Sigmoid colon (tissue), 7 donors: ENCODE measurements around the gene PRICKLE2. TPM values are rescaled to one million over a fixed set of nuclear protein-coding genes. Genes with fewer than 3 reads are reported as not detected.

Experiments
- DNase-seq: peaks from one replicate; pipeline ENCODE4 v3.0.0-alpha.2; 2019
- H3K27ac ChIP-seq, 4 donors: fragments of 200-600 bp; sonication (generic); one replicate each; pipeline ENCODE4 v1.5.1; 2016 to 2019; ENCODE audit warnings: mild to moderate bottlenecking in 1 of 4
- H3K27me3 ChIP-seq, 3 donors: fragments of 200-600 bp; sonication (generic); one replicate each; pipeline ENCODE4 v1.5.1; 2019; ENCODE audit warnings: mild to moderate bottlenecking in 1 of 3
- H3K36me3 ChIP-seq, 4 donors: fragments of 200-600 bp; sonication (generic); one replicate each; pipeline ENCODE4 v1.5.1; 2016 to 2019
- H3K4me1 ChIP-seq, 4 donors: fragments of 200-600 bp; sonication (generic); one replicate each; pipeline ENCODE4 v1.5.1; 2017 to 2019
- H3K4me3 ChIP-seq, 4 donors: fragments of 200-600 bp; sonication (generic); one replicate each; pipeline ENCODE4 v1.5.1; 2017 to 2019; ENCODE audit warnings: mild to moderate bottlenecking in 2 of 4, moderate library complexity in 1 of 4
- H3K9me3 ChIP-seq, 4 donors: fragments of 200-600 bp in 3 of 4; sonication (generic) in 3 of 4; one replicate each; pipeline versions ENCODE4 v1.5.1 to v1.6.1; 2013 to 2019
- EP300 ChIP-seq, 4 donors: sonication (generic); formaldehyde crosslinking; IDR thresholded peaks; one replicate each; pipeline ENCODE4 v1.6.1; 2017; ENCODE audit warnings: antibody characterized with exemption in 4 of 4
- POLR2A ChIP-seq, 2 donors: fragments of 450-650 bp; IDR thresholded peaks; one replicate each; pipeline ENCODE4 v1.6.1; 2016; ENCODE audit warnings: antibody characterized with exemption in 2 of 2, mild to moderate bottlenecking in 2 of 2, moderate library complexity in 2 of 2
- POLR2AphosphoS5 ChIP-seq, 4 donors: sonication (generic); formaldehyde crosslinking; IDR thresholded peaks; one replicate each; pipeline ENCODE4 v1.6.1; 2017; ENCODE audit warnings: antibody characterized with exemption in 4 of 4
- WGBS, 2 donors: extraction: QIAGEN DNeasy Blood & Tissue Kit; methylation state at CpG; one replicate each; pipeline ENCODE4 v1.1.7; 2013; 5-methylcytosine and 5-hydroxymethylcytosine counted together
- intact Hi-C: fragments of 100-400 bp; cut with DNase I; formaldehyde crosslinking; loops from one replicate; pipeline ENCODE4 v1.15.1; 2023
- polyA plus RNA-seq, 3 donors: library from polyadenylated mRNA; stranded (reverse); fragments of 200-250 nt; gene quantifications; one replicate each; pipeline ENCODE4 v1.2.3, GENCODE V29; 2013
- total RNA-seq, 4 donors: library from RNA; depleted of rRNA; stranded (reverse); fragments of >200 nt; gene quantifications; one replicate each; pipeline ENCODE4 v1.1.0, GENCODE V29; 2016
- TF ChIP-seq, protein P1 (sequence below), 4 experiments: fragments of 450-650 bp in 3 of 4; fragments of 200-600 bp in 1 of 4; IDR thresholded peaks; one replicate each; pipeline ENCODE4 v1.5.1; 2016 to 2019; ENCODE audit warnings: antibody characterized with exemption in 4 of 4, mild to moderate bottlenecking in 3 of 4, moderate library complexity in 2 of 4
- donor health status: healthy with polysubstance abuse.
- donor health status: Bipolar disorder and iron deficiency.
- donor health status: healthy.

The PRICKLE2 gene
- total and polyA plus RNA-seq, 7 donors = 0.69 to 96.7 (median 61.1) TPM

DNA sequence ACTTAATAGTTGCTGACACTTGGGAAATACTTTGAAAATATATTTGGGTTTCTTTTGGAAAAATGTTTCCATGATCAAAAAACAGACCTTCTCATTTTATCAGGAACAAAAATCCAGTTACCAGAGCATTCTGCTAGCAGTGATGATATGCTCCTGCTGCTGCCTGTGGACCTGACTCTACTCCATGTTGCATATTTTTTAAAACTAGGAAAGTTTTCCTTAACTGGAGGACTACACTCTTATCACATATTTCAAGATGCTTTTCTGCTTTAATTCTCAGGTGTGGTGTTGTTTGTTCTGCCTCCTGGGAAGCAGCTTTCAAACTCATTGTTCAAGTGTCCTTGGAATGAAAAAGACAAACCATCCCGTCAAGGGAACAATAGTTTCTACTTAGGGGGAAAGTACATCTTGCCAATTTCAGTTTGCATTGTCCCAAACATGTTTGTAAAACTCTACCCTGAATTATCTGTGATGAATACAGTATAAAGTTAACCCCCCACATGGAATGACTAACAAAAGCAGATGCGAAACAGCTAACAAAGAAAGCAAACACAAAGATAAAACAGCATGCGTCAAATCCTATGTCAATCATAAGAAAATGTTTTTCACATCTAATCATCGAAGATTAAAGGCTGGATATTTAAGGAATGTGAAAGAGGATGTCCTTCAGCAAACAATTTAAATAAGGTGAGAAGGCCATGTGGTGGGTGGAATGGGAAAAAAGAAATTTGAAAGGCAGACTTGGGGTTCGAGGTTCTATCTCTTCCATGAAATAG, 161.9 kb downstream of the PRICKLE2 start:
- WGBS, 2 donors = 64 to 81% methylated on average over 5 of the region's 5 CpGs
- intact Hi-C loops = no loop called here
- H3K9me3 ChIP-seq = no peaks in the 10 kb centered on the region
- no peaks in the 10 kb centered on the region for H3K36me3 ChIP-seq
- TF ChIP-seq, protein P1, sequence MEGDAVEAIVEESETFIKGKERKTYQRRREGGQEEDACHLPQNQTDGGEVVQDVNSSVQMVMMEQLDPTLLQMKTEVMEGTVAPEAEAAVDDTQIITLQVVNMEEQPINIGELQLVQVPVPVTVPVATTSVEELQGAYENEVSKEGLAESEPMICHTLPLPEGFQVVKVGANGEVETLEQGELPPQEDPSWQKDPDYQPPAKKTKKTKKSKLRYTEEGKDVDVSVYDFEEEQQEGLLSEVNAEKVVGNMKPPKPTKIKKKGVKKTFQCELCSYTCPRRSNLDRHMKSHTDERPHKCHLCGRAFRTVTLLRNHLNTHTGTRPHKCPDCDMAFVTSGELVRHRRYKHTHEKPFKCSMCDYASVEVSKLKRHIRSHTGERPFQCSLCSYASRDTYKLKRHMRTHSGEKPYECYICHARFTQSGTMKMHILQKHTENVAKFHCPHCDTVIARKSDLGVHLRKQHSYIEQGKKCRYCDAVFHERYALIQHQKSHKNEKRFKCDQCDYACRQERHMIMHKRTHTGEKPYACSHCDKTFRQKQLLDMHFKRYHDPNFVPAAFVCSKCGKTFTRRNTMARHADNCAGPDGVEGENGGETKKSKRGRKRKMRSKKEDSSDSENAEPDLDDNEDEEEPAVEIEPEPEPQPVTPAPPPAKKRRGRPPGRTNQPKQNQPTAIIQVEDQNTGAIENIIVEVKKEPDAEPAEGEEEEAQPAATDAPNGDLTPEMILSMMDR (IDR thresholded peaks at IDR 0.05) = no peak
- TF ChIP-seq POLR2AphosphoS5 (IDR thresholded peaks at IDR 0.05) (no peak), POLR2A (IDR thresholded peaks at IDR 0.05) (no peak), EP300 (IDR thresholded peaks at IDR 0.05) (no peak)
- no peak overlapping the region for H3K27ac ChIP-seq
- DNase-seq = no peak
- peaks cover 0 to 6% (median 3%) of the 10 kb centered on the region in 4 donors for H3K4me1 ChIP-seq
- H3K4me3 ChIP-seq = no peak overlapping the region
- no peaks in the 10 kb centered on the region for H3K27me3 ChIP-seq

DNA sequence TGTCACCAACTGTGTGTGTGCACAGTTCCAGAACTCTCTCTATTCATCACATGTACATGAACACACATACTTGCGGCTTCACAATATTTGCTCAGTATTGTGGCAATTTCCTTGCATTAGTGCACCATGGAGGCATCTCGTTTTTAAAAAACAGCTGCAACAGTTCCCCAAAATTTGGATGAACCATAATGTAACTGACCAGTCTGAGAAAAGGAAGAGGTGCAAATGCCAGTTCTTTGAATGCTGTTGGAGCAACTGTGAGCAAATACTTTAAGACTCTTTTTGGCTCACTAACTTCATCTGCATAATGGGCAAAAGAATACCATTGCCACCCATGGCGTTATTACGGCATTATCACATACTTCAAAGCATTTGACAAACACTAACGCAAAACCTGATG, 163.6 kb downstream of the PRICKLE2 start:
- no peak for DNase-seq
- intact Hi-C loops = no loop called here
- no peaks in the 10 kb centered on the region for H3K36me3 ChIP-seq
- WGBS, 2 donors = 90 to 91% methylated on average over 5 of the region's 5 CpGs
- H3K27ac ChIP-seq = no peak overlapping the region
- H3K4me3 ChIP-seq = no peak overlapping the region
- H3K27me3 ChIP-seq = no peaks in the 10 kb centered on the region
- H3K9me3 ChIP-seq = no peaks in the 10 kb centered on the region
- TF ChIP-seq POLR2AphosphoS5 (IDR thresholded peaks at IDR 0.05) (no peak), EP300 (IDR thresholded peaks at IDR 0.05) (no peak), POLR2A (IDR thresholded peaks at IDR 0.05) (no peak)
- TF ChIP-seq, protein P1 (IDR thresholded peaks at IDR 0.05) = no peak
- peaks cover 0 to 7% (median 3%) of the 10 kb centered on the region in 4 donors for H3K4me1 ChIP-seq

DNA sequence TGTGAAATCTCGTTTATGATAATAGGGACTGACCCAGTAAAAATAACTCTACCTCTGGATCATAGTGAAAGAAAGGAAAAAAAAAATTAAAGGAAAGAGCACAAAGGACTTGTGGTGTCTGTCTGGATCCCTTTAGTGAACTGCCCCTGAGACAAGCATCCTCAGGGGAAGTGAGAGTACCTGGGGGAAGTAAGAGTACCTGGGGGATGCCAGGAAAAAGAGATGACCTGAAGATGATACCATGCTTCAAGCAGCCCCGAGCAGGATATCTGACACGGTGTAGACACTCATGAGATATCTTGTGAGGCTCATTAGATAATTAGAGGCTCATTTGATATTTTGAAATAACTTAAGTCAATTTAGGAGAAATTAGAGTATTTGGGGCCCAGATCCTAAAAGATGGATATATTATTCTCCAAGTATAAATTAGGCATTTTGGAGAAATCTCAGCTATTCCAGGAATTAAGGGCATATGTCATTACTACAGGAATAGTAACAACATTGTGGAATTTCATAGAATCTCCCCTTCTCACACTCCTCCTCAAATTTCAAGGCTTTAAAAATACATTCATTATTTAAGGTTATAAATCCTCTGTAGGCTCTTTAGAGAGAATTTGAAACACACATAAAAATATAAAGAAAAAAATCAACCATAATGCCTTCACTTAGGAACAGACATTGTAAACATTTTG, 165.6 kb downstream of the PRICKLE2 start:
- intact Hi-C loops = no loop called here
- Histone ChIP-seq H3K4me1 (peaks cover 0 to 7% (median 3%) of the 10 kb centered on the region in 4 donors), H3K36me3 (no peaks in the 10 kb centered on the region)

DNA sequence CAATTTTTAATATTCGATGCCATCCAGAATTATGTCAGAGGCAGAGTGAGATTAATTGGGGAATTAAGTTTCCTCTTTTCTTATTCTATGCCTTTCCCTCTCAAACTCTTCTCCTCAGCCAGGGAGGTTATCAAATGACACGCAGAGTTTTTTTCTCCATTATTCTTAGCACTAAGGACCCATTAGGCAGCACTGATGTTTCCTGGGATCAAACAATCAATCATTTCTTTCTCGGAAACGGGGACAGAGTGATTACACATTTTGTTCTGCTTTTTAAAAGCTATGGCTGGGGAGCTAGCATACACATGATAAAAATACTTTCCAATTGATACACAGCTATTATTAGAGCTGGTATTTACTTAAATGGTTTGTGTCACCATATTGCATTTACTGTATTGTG, 166.7 kb downstream of the PRICKLE2 start:
- no peak overlapping the region for H3K27ac ChIP-seq
- no peaks in the 10 kb centered on the region for H3K9me3 ChIP-seq
- TF ChIP-seq POLR2AphosphoS5 (IDR thresholded peaks at IDR 0.05) (no peak), EP300 (IDR thresholded peaks at IDR 0.05) (no peak)
- TF ChIP-seq, protein P1 (IDR thresholded peaks at IDR 0.05) = no peak
- WGBS, 2 donors = 49 to 85% methylated on average over 4 of the region's 4 CpGs
- no peaks in the 10 kb centered on the region for H3K36me3 ChIP-seq
- peaks cover 0 to 7% (median 3%) of the 10 kb centered on the region in 4 donors for H3K4me1 ChIP-seq
- no peak overlapping the region for H3K4me3 ChIP-seq
- no peak for DNase-seq
- H3K27me3 ChIP-seq = no peaks in the 10 kb centered on the region
- intact Hi-C loops = no loop called here

More for the DNA sequence above, 165.6 kb downstream of the PRICKLE2 start:
- Histone ChIP-seq H3K9me3 (no peaks in the 10 kb centered on the region), H3K27me3 (no peaks in the 10 kb centered on the region), H3K27ac (no peak overlapping the region), H3K4me3 (no peak overlapping the region)
- no peak for TF ChIP-seq POLR2AphosphoS5 (IDR thresholded peaks at IDR 0.05)
- no peak for TF ChIP-seq EP300 (IDR thresholded peaks at IDR 0.05)
- TF ChIP-seq, protein P1 (IDR thresholded peaks at IDR 0.05) = no peak
- TF ChIP-seq POLR2A (IDR thresholded peaks at IDR 0.05) = no peak
- DNase-seq = no peak
- 88 to 90% methylated on average over 3 of the region's 3 CpGs for WGBS, 2 donors
